ENCODE results near the gene GFI1B. TPM values are rescaled to one million over a fixed set of nuclear protein-coding genes. Genes with fewer than 3 reads are reported as not detected.

GFI1B gene
- total and polyA plus RNA-seq, 2 of the 13 experiments (the other 11 are each of a cell fraction or from before 2014, with no cell fraction given), result 0.15 to 0.51 TPM

- TF ChIP-seq IRF1 (CRISPR knock-in tag; IDR thresholded peaks at IDR 0.05; ENCODE audit: low read depth) (0 out of 2 replicates have a peak, but pooled peaks have one; percentile 15), GATAD1 (CRISPR knock-in tag; IDR thresholded peaks at IDR 0.05) (no peak), ZNF275 (CRISPR knock-in tag; IDR thresholded peaks at IDR 0.05; ENCODE audit: borderline replicate concordance) (no peak)
These were observed 33.0 kb upstream of the GFI1B start (continued) for GRCh38 chr9:132945186-132946130.

GRCh38 chr9:132946211-132946610 lies 32.3 kb upstream of the GFI1B start:
- H3K9me3 ChIP-seq (ENCODE audit: low read length), result no peaks in the 10 kb centered on the region
- WGBS (ENCODE audit: low lambda C conversion rate), result 0% methylated on average over 3 of the region's 3 CpGs
- CTCF ChIA-PET (ENCODE audit: low intra/inter-chr PET ratio, low total read pairs), result no interaction called here
- TF ChIP-seq KDM5B (CRISPR knock-in tag; IDR thresholded peaks at IDR 0.05; ENCODE audit: borderline replicate concordance) (no peak), ZNF616 (CRISPR knock-in tag; IDR thresholded peaks at IDR 0.05; ENCODE audit: low read depth) (no peak), ZNF441 (CRISPR knock-in tag; IDR thresholded peaks at IDR 0.05; ENCODE audit: borderline replicate concordance) (no peak), ZBTB7B (CRISPR knock-in tag; IDR thresholded peaks at IDR 0.05) (no peak), LCORL (IDR thresholded peaks at IDR 0.05) (no peak), LCORL (CRISPR knock-in tag; IDR thresholded peaks at IDR 0.05) (no peak), GTF3A (CRISPR knock-in tag; conservative IDR thresholded peaks at IDR 0.05) (no peak), IKZF5 (CRISPR knock-in tag; IDR thresholded peaks at IDR 0.05) (no peak), MAFF (IDR thresholded peaks at IDR 0.05; ENCODE audit: low read depth, low read length) (no peak), NFYC (CRISPR knock-in tag; IDR thresholded peaks at IDR 0.05) (no peak), MTA1 (CRISPR knock-in tag; IDR thresholded peaks at IDR 0.05; ENCODE audit: borderline replicate concordance) (no peak), ZNF503 (CRISPR knock-in tag; IDR thresholded peaks at IDR 0.05) (no peak)

More at GRCh38 chr9:132946211-132946610, 32.3 kb upstream of the GFI1B start:
- intact Hi-C loops (cut with micrococcal nuclease; ENCODE audit: unreplicated experiment) (no loop called here), in situ Hi-C loops (cut with HindIII; ENCODE audit: extremely low pct_ligation_motif_present, low pct_unique_long_range_greater_than_20kb) (no loop called here)
- H3K9ac ChIP-seq (ENCODE audit: insufficient read depth, low read depth, low read length), result no peak overlapping the region
- no peak overlapping the region for H3K27ac ChIP-seq (ENCODE audit: extremely low read length, insufficient read depth, low read length)
- peak overlapping the region; percentile 70 for H2AFZ ChIP-seq (ENCODE audit: low read length)
- H3K79me2 ChIP-seq (ENCODE audit: insufficient read depth, low read length), result peaks cover 33% of the 10 kb centered on the region
- BruUV-seq (replicated peaks), result no TSS peak
- 0 out of 6 replicates have a peak overlapping the region, but pooled peaks of 1 of the 3 experiments have one; percentile 8 for H3K4me3 ChIP-seq (replicated peaks in 1 of 3; ENCODE audit: insufficient read depth in 1 of 3, low read depth in 2 of 3, low read length in 3 of 3)
- H4K20me1 ChIP-seq (ENCODE audit: insufficient read depth, low read length), result no peaks in the 10 kb centered on the region; the same call in 1 of the 2 replicates
- H3K4me2 ChIP-seq (ENCODE audit: low read depth, low read length), result peak overlapping the region; percentile 52; the same call in 1 of the 2 replicates
- H3K36me3 ChIP-seq (replicated peaks in 1 of 2; ENCODE audit: control insufficient read depth in 1 of 2, insufficient read depth in 2 of 2, low read length in 2 of 2), result no peaks in the 10 kb centered on the region
- ATAC-seq, result no peak
- no peak for FAIRE-seq
- DNase-seq (ENCODE audit: low spot score), result no peak
- peaks cover 0 to 4% of the 10 kb centered on the region in 2 experiments; a peak in 2 of 5 replicates for H3K27me3 ChIP-seq (ENCODE audit: control insufficient read depth in 1 of 2, insufficient read depth in 2 of 2, low read length in 2 of 2)
- H3K4me1 ChIP-seq (ENCODE audit: insufficient read depth, low read length), result peaks cover 57% of the 10 kb centered on the region
- POLR2A ChIA-PET, result interaction anchor here (1.0 kb wide), 1 partner anchor 84 kb away, joined by 3 read pairs; the partner anchor contains the start of gene GTF3C5

Data from HepG2 (cell line).